Right ventricle myocardium inferior (tissue), 1 donor: ENCODE data around the gene INSC. TPM values are rescaled to one million over a fixed set of nuclear protein-coding genes. Genes with fewer than 3 reads are reported as not detected.

ENCODE experiments used
- ATAC-seq: fragments of 200-7000 bp; cut with Tn5 transposase; one replicate; pipeline ENCODE4 v1.9.1; 2020; ENCODE audit warnings: mild to moderate bottlenecking, moderate library complexity
- DNase-seq: peaks from one replicate; pipeline ENCODE4 v3.0.0; 2021; ENCODE audit errors: missing footprints
- intact Hi-C: fragments of 100-400 bp; cut with DNase I; formaldehyde crosslinking; loops from one replicate; pipeline ENCODE4 v1.11.0; 2022
- total RNA-seq: library from RNA; stranded (reverse); fragmentation: NEBNext Ultra II Directional; extraction: Animal tissue kit (Norgen Biotek cat#: 25700); gene quantifications from one replicate; pipeline ENCODE4 v1.2.1, GENCODE V29; 2021
- donor health status: DM: no; HTN: yes; CAD: no; lungs with severe emphysema.

The INSC gene
- total RNA-seq, 1 donor from 2014 or later: 0.51 TPM

DNA sequence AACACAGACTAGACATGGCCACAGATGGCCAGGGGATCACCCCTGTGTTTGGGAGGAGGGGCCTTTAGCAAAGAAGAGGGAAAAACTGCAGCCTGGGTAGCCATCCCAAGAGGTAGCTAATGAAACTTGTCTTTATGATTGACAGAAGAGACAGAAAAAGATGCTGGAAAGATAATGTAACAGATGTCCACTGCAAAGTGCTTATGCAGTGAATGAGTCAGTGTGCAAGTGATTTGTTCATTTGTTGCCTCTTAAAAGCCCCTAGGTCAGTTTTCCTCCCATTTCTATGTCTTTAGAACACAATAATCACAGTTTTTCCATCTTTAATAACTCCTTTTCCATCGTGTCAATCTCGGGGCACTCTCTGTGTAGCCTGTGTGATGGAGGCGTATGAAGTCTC, 57.2 kb downstream of the INSC start:
- DNase-seq: no peak
- no peak for ATAC-seq
- intact Hi-C loops: no loop called here

DNA sequence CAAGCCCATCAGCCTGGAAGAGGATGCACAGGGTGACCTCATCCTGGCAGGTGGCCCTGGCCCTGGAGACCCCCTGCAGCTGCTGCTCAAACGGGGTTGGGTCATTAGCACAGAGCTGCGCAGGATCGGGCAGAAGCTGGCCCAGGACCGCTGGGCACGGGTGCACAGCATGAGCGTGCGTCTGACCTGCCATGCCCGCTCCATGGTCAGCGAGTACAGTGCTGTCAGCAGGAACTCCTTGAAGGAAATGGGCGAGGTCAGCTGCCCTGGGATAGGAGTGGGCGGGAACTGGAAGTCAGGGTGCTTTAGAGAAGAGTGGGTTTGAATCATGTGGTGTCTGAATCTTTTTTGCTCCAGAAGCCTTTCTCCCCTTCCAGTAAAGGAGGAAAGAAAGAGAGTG, 61.1 kb downstream of the INSC start:
- no peak for DNase-seq
- intact Hi-C loops: no loop called here
- no peak for ATAC-seq

DNA sequence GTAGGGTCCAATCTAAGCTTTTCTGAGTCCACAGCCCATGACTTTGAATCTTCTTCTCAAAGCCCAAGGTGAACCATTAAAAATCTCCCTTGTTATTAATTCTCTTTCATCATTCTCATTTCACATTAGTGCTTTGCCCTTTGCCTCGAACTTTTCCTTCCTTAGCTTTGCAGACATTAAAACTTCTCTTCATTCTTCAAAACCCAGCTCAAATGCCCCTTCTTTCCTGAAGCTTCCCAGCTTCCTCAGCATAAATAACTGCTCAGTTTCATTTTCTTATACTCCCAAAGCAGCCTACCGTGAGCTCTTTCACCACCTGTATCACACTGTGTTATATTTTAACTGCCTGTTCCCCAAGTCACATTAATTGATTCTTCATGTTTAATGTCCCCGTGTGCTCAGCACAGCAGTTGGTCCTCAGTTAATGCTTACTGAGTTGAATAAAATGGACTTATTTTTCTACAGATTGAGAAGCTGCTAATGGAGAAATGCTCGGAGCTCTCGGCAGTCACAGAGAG, 62.0 kb downstream of the INSC start:
- intact Hi-C loops: no loop called here
- DNase-seq: no peak
- ATAC-seq: no peak

DNA sequence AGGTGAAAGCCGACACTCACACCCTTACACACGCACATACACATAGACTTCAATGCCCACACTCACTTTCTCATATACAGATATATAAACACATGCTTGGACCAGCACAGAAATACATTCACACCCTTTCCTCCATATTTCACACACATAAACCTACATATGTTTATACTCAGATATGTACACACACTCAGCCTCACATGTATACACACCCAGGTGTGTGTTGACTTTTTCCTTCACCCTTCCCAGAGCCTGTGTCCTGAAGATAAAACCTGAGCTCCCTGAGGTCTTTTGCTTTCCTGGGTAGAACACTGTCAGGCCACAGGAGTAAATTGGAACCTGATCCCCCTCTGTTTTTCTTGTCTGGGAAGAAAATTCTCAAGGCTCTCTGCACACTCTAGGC, 62.8 kb downstream of the INSC start:
- ATAC-seq: no peak
- intact Hi-C loops: no loop called here
- DNase-seq: no peak

DNA sequence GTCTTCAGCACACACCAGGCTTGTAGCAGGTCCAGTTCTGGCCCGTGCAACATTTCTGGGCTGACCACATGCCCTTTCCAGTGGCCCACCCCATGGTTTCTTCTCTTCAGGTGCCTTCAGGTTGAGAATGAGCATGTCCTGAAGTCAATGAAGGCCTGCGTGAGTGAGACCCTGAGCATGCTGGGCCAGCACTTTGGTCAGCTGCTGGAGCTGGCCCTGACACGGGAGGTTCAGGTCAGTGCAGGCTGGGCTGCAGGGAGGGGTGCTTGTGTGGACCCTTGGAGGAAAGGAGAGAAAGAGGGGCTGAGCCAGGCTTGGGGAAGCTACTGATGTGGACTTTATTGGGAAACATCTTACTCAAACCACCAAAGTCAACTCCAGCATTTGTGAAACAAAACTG, 63.5 kb downstream of the INSC start:
- intact Hi-C loops: no loop called here

DNA sequence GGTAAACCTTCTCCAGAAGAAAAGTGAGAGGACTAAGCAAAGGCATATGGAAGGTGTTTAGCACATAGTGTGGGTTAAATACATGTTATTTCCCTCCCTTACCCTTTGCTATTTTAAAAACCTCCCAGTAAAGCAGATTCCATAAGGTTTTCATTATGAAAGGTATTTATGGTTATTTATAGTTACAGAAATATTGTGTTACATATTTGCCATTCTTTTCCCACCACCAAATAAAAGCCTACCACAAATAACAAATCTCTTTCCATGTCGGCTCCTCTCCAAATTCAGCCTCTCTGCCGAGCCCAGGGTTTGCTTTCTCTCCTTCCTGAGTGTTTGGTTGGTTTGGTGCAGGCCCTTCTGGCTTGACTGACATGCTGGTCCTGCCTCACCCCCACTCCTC, 64.4 kb downstream of the INSC start:
- DNase-seq (no peak), ATAC-seq (no peak)
- intact Hi-C loops: no loop called here

More for the DNA sequence above, 63.5 kb downstream of the INSC start:
- DNase-seq (no peak), ATAC-seq (no peak)

DNA sequence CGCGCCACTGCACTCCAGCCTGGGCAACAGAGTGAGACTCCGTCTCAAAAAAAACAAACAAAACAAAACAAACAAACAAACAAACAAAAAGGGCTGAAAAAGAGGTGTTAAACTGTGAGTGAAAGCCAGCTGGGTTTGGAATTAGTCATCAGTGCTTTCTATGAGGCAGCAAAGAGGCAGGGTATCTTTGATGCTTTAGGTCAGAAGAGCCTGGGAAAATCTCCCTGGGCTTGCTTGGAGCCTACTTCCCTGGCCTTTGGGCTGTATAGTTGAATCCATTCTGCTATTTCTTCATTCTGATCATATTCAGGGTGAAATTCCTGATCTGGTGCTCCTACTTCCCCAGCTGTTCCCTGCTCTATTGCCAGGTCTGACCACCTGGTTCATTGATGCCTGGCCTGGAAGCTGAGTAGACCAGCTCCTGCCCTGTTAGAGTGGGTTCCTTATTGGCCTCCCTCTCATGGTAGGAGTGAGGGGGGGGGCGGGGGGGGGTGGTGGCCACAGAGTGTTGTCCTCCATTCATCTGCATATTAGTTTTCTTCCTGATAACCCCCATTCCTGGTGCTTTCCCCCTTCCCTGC, 65.6 kb downstream of the INSC start:
- ATAC-seq (no peak), DNase-seq (no peak)
- intact Hi-C loops: no loop called here

DNA sequence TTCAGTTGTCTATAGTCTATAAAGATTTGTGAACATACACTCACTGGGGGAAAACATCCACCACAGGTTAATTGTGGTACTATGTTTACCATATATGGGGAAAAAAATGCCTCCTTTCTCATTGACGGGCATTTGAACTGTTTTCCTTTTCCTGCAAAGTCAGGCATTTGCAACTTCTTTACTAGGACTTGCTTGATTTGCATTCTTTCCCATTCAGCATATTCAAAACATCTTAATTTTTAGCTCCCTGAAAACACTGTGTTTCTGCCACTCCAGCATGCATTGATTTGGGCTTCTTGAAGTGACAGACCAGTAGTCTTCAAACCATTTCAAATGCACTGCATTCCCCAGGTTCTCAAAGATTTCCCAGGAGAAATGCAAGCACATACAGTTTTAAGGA, 67.6 kb downstream of the INSC start:
- ATAC-seq (no peak), DNase-seq (no peak)

DNA sequence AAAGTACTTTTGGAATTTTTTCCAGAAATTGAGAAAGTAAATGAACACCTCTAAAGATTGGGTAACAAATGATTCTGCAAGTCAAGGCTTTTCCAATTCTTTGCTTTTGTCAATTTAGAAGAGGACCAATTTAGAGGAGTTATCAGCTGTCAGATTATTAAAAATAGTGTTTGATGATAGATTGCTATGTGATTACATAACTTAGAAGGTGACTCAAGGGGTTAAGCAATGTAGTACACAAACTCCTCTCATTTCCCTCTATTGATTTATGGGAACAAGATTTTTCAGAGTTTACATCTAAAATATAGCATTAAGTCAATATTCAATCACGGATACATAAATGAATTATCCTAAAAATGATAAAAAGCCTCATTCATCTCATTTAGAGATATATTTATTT, 70.3 kb downstream of the INSC start:
- intact Hi-C loops: no loop called here
- ATAC-seq: no peak

More for the DNA sequence above, 67.6 kb downstream of the INSC start:
- intact Hi-C loops: no loop called here

DNA sequence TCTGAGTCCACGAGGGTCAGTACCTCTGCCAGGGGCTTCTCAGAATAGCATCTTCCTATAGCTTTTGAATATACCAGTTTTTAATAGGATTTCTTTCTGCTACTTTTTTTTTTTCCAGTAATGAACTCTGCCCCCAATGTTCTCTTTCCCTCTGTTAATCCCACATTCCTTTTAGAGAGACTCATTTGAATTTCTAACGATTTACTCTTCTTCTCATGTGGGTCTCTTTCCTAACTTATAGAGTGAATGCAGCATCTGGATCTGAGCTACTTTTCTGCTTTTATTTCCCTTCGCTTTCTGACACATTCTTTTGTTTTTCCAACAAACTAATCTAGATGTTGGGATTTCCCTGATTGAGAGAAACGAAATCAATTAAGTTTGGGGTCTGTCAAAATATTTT, 71.4 kb downstream of the INSC start:
- DNase-seq (no peak), ATAC-seq (no peak)
- intact Hi-C loops: no loop called here

More for the DNA sequence above, 70.3 kb downstream of the INSC start:
- no peak for DNase-seq

DNA sequence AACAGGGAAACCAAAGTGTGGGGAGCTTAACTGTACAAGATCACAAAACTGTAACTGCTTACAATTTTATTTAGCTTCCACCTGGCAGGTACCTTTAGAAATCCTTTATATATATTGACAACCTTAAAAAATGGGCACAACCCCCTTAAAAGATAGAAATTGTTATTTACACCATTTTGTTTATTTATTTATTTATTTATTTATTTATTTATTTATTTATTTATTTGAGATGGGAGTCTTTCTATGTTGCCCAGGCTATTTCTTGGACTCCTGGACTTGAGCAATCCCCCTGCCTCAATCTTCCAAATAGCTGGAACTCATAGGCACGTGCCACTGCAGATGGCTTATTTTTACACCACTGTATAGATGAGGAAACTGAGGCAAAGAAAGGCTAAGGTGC, 74.5 kb downstream of the INSC start:
- no peak for ATAC-seq
- no peak for DNase-seq
- intact Hi-C loops: no loop called here

DNA sequence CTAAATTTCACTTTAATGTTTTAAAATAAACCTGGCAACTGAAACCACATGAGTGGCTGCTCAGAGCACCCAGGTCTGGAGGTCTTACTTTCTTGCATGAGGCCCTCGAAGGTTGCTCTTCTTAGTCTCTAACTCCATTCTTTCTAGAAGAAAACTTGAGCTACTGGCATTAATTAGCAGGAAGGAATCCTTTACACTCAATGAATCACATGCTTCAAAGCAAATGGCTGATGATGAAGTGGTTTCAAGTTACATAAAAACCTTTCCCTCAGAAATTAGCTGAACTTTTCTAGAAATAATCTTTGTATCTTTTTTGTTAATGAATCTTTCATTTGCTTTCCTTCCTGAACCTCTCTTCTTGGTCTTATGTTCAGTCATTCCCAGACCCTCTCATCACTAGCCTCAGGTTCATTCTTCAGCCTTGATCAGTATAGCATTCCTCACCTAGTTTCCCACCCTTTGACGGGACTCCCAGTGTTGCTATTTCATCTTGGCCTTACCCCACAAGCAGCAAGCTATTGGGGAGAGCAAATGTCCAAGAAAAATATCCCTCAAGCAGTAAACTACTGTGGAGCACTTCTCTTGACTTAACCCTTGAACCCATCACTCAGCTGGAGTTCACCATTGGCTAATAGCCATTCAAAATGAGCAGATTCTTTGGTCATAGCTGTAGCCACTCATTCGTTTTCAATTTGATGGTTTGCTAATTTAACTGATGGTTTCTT, 75.1 kb downstream of the INSC start:
- ATAC-seq (no peak), DNase-seq (no peak)
- intact Hi-C loops: no loop called here

DNA sequence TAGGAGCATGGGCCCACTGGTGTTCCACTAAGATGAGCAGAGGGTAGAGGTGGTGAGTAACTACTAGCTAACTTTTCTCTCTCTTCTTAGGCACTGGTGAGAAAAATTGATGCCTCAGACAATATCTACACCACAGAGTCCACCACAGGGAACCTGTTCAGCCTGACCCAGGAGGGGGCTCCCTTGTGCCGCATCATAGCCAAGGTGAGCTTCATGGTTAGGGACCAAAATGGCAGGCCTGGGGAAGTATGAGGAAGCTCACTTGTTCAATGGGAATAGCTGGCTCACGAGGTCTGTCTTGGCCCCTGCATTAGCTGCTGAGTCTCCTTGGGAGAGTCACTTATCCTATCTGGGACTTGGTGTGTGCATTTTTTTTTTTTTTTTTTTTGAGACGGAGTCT, 75.9 kb downstream of the INSC start:
- intact Hi-C loops: no loop called here
- ATAC-seq (no peak), DNase-seq (no peak)

DNA sequence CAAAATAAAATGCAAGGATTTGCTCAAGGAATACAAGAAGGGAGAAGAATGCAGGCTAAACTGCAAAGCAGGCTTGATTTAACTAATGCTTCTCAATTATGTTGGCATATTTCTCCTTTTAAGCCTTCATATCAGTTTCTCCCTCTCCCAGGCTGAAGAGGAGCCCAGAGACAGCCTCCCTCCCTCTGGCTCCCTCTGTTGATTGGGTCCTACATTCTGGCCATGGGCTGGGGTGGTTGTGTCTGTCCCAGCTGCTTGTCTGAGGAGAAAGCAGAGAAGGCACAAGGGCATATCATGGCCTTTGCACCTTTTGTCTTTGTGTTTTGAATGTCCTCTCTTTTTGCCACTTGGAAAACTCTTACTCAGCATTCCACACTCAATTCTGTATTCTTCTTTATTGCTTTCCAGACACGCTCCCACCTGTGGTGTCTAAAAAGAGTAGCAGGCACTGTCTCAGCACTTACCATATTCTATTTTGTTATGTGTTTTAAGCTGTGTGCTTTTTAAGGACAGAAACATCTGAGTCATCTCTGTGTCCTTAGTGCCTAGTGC, 77.4 kb downstream of the INSC start:
- ATAC-seq: no peak
- no peak for DNase-seq
- intact Hi-C loops: no loop called here

DNA sequence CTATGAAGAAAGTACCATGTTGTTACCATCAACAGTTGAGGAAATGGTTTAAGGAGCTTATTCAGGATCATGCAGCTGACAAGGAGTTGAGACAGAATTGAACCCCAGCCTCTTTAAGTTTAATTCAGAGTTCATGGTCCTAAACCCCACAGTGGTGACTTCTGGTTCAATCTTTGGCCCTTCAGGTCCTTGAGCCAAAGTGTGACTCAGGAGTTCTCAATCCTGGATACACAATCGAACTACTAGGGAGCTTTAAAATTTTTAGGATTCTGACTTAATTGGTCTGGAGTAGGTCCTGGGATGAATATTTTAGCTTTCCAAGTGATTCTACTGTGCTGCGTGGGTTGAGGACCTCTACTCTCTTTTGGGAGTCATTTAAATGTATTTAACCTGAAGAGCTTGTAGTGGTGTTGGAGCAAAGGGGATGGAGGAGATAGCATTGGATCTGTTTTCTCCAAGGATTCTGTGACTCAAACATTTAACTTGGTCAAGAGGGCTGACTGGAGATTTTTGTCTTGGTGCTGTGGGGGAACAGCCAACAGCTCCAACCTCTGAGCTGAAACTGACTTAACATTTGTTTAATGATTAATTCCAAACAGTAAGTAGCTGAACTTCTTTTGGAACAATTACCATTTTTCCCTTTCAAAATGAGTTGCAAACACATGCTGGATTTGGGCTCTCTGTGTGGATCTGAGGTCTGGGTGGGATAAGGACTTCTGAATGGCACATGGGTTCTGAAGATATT, 80.1 kb downstream of the INSC start:
- DNase-seq: no peak
- intact Hi-C loops: no loop called here
- ATAC-seq: no peak

DNA sequence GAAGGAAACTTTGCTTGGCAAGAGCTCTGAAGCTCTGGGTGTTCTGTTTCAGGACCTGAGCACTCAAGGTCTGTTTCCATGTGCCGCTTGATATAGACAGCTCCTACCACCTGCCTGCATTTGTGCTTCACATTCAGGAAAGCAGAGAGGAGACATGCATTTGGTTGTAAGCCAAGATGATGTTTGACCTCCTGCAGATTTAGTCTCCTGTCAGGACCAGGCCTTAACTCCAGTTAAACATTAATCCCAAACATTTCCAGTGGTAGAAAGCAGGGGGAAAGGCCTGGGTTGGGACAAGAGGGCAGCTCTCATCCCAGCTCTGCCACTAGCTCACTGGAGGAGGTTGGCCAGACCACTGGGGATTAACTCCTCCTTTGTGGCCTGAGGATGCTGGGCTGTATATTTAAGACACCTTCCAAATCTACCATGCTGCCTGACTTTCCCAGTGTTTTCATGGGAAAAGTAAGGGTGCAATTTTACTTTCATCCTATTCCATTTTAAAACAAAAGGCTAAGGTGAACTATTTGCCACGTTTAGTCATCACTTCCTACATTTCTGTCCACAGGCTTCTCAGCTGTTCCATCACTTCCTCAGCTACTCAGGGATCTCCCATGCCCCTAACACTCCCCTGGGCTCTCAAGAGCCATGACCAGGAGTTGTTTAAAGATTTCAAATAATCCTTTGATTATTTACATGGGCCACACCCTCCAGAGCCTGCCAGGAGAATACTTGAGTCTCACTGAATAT, 80.9 kb downstream of the INSC start:
- ATAC-seq (no peak), DNase-seq (no peak)

DNA sequence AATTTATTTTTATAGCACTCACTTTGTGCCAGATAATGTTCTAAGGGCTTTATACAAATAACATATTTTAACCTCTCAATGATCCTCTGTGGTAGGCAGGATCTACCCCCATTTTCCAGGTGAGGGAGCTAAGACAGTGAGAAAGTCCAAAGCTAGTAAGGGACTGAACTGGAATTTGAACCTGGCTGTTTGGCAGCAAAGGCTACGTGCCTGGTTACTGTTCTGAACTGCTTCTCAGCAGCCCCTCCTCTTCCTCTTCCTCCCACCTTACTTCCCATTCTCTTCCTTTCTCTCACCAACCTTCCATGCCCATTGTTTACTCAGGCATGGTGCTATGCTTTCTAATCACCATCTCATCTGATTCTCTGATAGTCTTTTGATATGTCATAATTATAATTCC, 82.0 kb downstream of the INSC start:
- ATAC-seq (no peak), DNase-seq (no peak)
- intact Hi-C loops: no loop called here

More for the DNA sequence above, 80.9 kb downstream of the INSC start:
- intact Hi-C loops: no loop called here

DNA sequence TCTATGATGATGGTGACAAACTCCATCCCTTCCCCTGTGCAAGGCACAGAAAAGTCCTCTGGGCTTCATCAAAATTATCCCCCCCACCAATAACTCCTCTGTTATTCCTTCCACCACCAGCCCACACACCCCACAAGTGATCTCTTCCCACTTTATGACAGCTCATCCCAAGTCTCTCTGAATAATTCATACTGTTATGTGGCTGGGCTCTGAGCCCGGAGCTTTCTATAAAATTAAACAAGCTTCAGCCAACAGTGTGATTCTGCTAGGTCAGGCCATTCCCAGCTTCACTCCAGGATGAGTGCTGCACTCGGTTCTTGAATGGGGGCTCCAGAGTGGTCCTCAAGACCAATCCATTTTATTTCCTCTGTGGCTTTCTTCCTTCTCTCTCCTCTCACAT, 83.0 kb downstream of the INSC start:
- intact Hi-C loops: no loop called here
- ATAC-seq (no peak), DNase-seq (no peak)

DNA sequence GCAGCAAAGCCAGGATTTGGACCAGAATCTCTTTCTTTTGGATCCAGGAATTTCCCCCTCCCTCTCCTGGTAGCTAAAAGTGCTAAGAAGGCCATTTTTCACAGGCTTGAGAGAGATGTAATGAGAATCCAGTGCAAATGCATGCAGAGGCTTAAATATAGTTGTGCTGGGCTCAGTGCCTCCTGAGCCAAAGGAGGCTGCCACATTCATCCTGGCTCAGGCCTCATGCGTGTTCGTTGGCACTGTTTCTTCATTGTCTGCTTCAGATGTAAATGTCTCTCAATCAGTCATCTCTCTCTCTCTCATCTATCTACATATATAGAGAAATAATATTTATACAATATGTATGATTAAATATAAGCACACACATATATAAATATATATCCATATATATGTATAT, 83.6 kb downstream of the INSC start:
- intact Hi-C loops: no loop called here
- ATAC-seq (no peak), DNase-seq (no peak)
